SH-SY5Y (cell line): Measurements from ENCODE around the gene SIAH3.

ENCODE experiments used
- GATA2 ChIP-seq: IDR thresholded peaks from 2 replicates; pipeline ENCODE4 v1.6.1; 2011; ENCODE audit warnings: mild to moderate bottlenecking, low read depth, low read length
- GATA3 ChIP-seq: IDR thresholded peaks from 2 replicates; pipeline ENCODE4 v1.6.1; 2011; ENCODE audit warnings: low read depth, mild to moderate bottlenecking, low read length, moderate library complexity

DNA sequence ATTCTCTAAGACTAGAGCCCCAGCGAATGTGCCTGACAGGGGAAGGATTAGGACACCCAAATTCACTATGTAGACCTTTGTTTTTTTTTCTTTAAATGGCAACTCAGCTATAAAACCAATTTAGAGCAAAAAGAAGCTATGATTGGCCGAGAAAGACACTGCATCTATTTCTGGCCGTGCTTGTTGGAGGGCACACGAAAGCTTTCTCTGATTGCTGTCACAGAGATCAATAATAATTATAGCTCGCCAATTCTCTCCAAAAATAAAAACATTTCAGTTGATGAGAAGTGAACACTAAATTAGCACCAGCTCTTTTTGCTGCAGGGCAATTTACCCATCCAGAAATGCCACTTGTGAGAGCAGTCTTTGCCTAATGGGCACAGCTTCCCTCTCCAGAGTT is 118.2 kb downstream of the SIAH3 start:
- TF ChIP-seq GATA2 (no peak), GATA3 (no peak)
